PFSK-1 (cell line): Measurements from ENCODE around the gene TMEM120B.

Experiments used
- FOXP2 ChIP-seq: optimal IDR thresholded peaks from 2 replicates; pipeline ENCODE3; 2011; ENCODE audit warnings: borderline replicate concordance, control low read depth, inconsistent platforms; ENCODE audit not compliant: insufficient read depth; ENCODE audit errors: extremely low read length, extremely low read depth
- POLR2AphosphoS5 ChIP-seq: IDR thresholded peaks from 2 replicates; pipeline ENCODE4 v1.6.1; 2012; ENCODE audit warnings: low read depth, mild to moderate bottlenecking, control low read depth, low read length, moderate library complexity
- SIN3A ChIP-seq: IDR thresholded peaks from 2 replicates; pipeline ENCODE4 v1.6.1; 2012; ENCODE audit warnings: mild to moderate bottlenecking, low read length, moderate library complexity, borderline replicate concordance; ENCODE audit not compliant: insufficient read depth
- TAF1 ChIP-seq: IDR thresholded peaks from 2 replicates; pipeline ENCODE4 v1.6.1; 2012; ENCODE audit warnings: low read length, control low read depth, borderline replicate concordance; ENCODE audit not compliant: insufficient read depth
- TF ChIP-seq, protein P1 (sequence below), 2 experiments: IDR thresholded peaks; 2 replicates each; pipeline versions ENCODE4 v1.6.1 to v1.8.0; 2011 to 2012; ENCODE audit warnings: low read depth in 2 of 2, low read length in 2 of 2, control low read depth in 1 of 2, inconsistent platforms in 1 of 2, mild to moderate bottlenecking in 1 of 2, moderate library complexity in 1 of 2; ENCODE audit not compliant: insufficient read depth in 1 of 2

DNA sequence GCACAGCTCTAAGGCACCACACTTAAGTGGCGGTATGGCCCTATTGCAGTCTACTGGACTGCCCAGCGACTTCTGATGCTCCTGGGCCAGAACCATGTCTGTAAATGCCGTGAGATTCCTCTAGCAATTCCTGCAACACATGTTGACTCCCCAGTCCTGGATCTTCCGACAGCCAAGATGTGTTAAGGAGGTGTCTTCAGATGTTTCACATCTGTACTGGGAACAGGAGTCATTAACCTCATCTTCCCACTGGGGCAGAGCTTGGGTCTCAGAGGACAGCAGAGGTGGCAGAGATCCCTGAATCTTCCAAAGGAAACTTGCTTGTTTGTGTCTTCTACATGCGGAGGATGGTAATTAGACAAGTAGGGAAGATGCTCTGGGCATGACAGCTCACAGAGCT is 8.2 kb downstream of the TMEM120B start:
- no peak for TF ChIP-seq TAF1
- TF ChIP-seq SIN3A = no peak
- TF ChIP-seq FOXP2 = no peak
- no peak for TF ChIP-seq POLR2AphosphoS5
- TF ChIP-seq, protein P1, sequence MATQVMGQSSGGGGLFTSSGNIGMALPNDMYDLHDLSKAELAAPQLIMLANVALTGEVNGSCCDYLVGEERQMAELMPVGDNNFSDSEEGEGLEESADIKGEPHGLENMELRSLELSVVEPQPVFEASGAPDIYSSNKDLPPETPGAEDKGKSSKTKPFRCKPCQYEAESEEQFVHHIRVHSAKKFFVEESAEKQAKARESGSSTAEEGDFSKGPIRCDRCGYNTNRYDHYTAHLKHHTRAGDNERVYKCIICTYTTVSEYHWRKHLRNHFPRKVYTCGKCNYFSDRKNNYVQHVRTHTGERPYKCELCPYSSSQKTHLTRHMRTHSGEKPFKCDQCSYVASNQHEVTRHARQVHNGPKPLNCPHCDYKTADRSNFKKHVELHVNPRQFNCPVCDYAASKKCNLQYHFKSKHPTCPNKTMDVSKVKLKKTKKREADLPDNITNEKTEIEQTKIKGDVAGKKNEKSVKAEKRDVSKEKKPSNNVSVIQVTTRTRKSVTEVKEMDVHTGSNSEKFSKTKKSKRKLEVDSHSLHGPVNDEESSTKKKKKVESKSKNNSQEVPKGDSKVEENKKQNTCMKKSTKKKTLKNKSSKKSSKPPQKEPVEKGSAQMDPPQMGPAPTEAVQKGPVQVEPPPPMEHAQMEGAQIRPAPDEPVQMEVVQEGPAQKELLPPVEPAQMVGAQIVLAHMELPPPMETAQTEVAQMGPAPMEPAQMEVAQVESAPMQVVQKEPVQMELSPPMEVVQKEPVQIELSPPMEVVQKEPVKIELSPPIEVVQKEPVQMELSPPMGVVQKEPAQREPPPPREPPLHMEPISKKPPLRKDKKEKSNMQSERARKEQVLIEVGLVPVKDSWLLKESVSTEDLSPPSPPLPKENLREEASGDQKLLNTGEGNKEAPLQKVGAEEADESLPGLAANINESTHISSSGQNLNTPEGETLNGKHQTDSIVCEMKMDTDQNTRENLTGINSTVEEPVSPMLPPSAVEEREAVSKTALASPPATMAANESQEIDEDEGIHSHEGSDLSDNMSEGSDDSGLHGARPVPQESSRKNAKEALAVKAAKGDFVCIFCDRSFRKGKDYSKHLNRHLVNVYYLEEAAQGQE (IDR thresholded peaks at IDR 0.05; ENCODE audit: insufficient read depth in 1 of 2, low read depth in 2 of 2, low read length in 2 of 2) = no peak
